Fibroblast of skin of right quadriceps (primary cell): ENCODE measurements around the gene RTN3.

Source experiments
- DNase-seq: peaks from one replicate; pipeline ENCODE4 v3.0.0-alpha.2; 2013

The RTN3 gene

DNA sequence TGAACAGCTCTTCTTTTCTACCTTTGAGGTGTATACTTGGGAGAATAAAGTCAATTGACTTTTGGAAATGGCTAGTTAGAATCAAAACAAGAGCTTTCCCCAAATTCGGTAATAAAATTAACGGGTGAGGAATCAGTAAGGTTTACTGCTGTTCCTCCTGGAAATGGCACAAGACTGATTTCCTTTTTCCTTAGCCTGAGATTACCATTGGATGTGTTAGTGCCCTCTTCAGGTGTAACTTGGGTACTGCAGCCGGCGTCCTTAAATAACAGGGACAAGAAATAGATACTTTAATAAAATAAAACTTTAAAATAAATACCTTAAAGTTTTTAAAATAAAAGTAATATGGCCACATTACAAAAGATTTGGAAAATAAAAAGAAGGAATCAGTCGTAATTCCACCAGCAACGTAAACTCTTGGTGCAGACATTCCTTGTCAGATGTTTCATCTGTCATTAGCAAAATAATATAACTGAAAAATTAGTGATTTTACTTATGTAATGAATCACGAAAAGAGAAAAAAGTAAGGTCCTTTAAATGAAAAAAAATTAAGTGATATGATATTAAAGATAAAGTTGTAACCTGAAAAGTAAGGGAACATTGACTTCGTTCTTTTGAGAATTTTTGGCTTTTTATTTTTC is 57.5 kb downstream of the RTN3 start:
- DNase-seq = peak; percentile 69

- no peak for DNase-seq
Measured at GRCh38 chr11:63745304-63746170, 64.2 kb downstream of the RTN3 start.

- DNase-seq = peak; percentile 48
Measured at GRCh38 chr11:63747011-63747410, 65.7 kb downstream of the RTN3 start.

- DNase-seq = no peak
Measured at GRCh38 chr11:63749624-63750023, 68.3 kb downstream of the RTN3 start.

DNA sequence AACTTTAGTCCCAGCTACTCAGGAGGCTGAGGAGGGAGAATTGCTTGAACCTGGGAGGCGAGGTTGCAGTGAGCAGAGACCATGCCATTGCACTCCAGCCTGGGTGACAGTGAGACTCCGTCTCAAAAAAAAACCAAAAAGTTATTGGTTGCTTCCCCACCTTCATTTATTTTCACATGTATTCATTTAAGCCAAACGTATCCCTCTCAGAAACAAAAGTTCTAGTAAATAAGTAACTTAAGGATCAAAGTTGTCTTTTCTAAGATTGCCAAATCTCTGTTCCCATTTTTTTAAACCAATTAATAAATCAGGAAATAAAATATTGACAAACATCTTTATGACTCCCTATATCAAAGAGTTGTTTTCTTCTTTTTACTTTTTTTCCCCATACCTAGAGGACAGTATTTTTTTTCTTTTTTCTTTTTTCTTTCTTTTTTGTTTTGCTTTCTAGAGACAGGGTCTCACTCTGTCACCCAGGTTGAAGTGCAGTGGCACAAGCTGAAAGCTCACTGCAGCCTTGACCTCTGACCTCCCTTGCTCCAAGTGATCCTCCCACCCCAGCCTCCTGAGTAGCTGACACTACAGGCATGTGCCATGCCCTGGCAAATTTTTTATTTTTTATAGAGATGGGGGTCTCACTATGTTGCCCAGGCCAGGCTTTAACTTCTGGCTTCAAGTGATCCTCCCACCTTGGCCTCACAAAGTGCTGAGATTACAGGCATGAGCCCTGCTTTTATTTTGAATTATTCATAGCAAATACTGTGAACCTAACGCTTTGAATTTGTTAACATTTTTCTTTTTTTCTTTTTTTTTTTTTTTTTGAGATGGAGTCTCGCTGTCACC is 75.8 kb downstream of the RTN3 start:
- no peak for DNase-seq

DNA sequence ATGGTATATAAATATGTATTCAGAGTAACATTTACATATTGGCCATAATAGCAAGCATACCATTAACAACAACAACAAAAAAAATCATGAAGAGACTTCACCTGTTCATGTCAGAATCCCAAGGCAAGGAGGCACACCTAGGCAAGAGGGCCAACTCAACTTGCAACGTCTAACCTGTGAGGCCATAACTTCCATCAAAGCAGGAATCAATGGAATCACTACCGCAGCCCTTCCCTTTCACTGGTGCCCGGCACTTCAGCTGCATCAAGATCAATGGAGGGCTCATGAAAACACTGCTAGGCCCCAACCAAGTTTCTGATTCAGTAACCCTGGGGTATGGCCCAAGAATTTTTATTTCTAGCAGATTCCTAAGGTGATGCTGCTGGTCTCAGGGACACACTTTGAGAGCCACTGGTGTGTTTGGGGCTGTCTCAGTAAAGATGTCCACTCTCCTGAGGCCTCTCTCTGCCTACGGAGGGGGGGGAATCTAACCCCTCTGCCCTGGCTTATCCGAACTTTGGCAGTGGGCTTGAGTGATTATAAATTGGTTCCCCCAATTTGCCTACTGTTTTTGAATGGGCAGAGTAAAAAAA is 79.3 kb downstream of the RTN3 start:
- DNase-seq = no peak

GRCh38 chr11:63761188-63761587 is 79.9 kb downstream of the RTN3 start:
- no peak for DNase-seq

DNA sequence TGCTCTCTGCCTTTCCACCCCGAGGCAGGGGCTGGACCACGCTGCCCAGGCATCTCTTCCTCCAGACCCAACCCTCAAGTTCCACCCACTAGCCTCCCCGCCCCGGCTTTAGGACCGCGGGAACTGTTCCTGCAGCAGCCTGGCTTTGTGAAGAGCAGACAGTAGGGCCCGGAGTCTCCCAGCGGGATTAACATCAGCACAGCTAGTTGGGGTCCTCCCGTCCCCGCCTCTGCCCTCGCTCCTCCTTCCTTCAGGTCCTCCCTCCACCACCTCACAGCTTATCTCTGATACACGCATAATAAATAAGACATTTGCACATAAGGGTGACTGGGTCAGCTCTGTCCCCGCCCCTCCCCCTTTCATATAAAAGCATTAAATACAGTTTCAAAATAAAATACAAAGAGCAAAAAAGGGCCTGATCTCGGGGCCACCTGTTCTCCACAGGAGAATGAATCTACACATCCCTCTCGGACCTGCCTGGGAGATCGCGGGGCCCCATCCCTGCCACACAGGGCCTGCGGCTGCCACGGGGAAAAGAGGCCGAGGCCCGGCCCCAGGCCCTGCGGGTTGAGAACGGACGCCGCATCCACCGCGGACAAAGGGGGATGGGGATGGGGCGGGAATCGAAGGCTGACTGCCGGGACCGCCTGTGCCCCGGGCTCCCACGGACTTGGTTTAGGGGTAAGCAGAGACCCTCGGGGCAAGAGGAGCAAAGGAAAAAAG is 80.8 kb downstream of the RTN3 start:
- DNase-seq = no peak

DNA sequence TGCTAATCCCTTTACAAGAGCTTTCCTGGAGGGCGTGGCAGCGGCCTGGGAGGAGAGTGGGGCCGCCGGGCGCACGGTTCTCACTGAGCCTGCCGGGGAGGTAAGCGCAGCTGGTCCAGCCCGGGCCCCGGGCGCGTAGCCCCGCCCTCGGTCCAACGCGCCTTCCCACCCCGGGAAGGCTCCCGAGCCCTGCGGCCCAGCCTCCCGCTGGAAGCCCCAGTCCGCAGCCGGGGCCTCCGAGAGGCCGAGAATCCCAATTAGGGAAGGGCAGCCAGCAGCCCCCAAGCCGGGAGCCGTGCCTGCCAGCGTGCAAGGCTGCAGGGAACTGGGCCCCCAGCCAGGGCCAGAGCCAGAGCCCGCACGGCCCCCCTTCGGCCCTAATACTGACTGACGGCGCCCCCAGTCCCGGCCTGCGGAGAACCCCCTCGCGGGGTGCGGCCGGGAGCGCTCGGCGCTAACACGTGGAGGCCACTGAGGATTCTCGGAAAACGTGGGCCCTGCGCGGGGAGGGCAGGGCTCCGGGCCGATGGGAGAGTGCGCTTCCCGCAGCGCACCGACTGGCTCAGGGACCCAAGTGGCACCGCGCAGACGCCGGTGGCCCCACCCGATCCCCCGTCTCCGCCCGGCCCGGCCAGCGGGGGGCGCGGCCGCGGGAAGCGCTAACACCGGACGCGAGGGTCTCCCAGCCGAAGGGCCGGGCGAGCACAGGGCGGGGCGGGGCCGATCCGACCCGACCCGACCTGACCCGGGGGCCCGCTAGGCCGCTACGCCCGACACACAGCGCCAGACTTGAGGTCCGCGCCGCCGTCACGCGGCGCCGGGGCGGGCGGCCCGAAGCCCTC is 81.6 kb downstream of the RTN3 start:
- DNase-seq = no peak

- no peak for DNase-seq
Measured at GRCh38 chr11:63763496-63764339, 82.4 kb downstream of the RTN3 start.

DNA sequence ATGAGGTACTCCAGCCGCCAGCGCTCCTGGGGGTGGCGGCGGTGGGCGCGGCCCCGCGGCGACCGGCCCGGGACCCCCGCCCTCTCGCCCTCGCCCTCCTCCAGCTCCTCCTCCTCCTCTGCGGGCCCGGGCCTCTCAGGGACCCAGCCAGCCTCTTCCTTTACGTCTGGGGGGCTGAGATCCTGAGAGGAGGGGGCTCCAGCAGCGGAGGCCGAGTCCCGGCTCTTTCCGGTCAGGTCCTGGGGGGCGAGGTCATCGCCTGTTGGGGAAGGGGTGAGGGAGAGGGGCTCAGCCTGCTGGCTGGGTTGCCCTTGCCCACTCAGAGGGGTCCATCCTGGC is 83.0 kb downstream of the RTN3 start:
- DNase-seq = no peak

DNA sequence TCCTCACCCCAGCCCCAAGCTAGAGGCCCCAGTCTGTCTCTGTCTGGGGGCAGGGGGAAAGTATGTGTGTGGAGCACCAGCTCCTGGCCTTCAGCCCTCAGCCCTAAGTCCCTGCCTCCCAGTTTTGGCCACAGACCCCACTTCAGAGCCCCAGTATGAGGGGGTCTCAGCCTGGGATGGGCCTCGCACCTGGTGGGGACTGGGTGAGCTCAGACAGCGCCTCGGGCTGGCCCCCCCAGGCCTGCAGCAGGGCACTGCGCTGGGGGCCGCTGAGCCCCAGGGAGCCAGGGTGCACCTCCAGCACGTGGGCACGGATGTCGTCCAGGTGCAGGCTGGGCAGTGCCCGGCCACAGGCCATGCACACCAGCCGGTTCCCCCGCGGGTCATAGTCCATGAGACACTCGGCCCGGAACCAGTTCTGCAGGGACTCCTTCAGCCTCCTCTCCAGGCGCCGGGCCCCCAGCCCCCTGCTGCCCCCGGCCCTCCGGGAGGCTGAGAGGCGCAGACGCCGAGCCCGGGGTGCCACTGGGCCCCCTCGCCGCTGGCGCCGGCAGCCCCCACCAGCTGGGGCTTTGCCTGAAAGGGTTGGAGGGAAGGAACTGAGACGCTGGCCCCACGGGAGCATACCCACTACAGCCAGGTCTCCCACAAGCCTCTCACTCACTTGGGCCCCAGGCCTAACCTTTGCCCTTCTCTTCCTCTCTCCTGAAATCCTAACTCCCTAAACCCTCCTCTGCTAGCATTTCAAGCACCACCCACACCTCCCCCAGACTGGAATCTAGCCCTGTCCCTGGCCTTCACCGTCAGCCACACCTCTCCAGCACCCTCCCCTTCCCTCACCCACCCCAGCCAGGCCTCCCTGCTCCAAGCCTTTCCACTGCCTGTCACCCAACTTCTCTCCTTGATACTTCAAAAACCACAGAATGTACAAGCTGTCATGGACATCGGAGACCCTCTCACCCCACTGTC is 83.7 kb downstream of the RTN3 start:
- DNase-seq = no peak

DNA sequence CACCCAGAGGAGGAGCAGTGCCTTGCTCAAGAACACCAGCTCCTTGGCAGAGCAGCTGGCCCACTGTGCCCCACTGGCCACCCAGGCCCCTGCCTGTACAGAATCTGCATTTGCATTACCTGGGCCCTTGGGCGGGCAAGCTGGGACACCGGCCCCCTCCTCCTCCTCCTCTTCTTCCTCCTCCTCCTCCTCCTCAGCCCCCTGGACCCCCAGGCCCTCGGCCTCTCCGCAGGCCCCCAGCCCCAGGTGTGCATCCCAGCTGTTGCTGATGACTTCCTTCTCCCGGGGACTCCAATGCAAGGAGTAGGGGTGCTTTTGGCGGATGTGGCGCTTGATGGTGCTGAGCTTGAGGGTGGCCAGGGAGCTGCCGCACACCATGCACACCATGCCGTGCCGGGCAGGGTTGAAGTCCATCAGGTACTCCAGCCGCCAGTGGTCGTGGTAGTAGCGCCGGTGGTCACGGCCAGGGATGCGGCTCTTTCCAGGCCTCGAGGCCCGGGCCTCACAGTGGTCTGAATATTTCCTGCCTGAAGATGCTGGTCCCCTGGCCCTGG is 84.5 kb downstream of the RTN3 start:
- no peak for DNase-seq

GRCh38 chr11:63766531-63767235 is 85.4 kb downstream of the RTN3 start:
- DNase-seq = no peak

- DNase-seq = no peak
Measured at GRCh38 chr11:63767267-63767564, 85.9 kb downstream of the RTN3 start.

GRCh38 chr11:63767565-63768236 is 86.4 kb downstream of the RTN3 start:
- DNase-seq = peak; percentile 73

DNA sequence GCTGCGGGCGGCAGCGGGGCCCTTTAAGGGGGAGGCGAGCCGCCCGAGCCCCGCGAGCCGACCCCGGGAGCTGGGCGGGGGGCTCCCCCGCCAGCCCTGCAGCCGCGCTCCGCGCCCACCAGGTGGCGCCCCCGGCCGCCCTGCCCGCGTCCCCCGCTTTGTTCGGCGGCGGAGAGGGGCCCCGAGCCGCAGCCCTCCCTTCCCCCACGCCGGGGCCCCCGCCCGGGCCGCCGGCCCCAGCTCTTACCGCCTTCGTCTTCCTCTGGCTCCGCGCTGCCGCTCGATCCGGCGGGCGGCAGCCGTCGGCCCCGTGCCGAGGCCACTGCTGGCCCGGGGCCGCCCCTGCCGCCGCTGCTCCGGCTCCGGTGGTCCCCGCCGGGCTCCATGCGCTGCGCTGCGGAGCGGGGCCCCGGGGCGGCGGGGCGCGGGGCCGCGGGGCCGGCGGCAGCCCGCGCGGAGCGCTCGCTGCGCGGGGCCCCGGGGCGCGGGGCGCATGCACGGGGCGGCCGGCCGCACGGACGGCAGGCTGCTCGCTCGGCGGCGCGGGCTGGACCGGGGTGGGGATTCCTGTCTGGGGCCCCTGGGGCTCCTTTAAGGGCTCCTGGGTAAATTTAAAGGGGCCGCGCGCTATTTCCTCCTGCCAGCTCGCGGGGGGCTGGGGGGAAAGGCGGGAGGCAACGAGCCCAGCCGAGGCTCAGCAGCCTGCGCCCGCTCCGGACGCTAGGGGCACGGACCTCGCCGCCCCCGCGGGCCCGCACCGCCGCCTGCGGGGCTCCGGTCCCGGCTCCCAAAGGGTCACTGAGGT is 87.1 kb downstream of the RTN3 start, which contains the start of gene ZFTA:
TSS of gene ZFTA (minus strand) at position 539 of the 805 bp plus-strand sequence. CDS start at position 386, 153 bp downstream.
- peak; percentile 72 for DNase-seq
